PC-9 (cell line): Measurements from ENCODE around the gene COLQ. TPM values are rescaled to one million over a fixed set of nuclear protein-coding genes. Genes with fewer than 3 reads are reported as not detected.

Source experiments
- BruUV-seq: library from RNA; stranded (reverse); fragments of 400-500 nt; replicated peaks from 2 replicates; lab custom pipeline; 2021; lab: Mats Ljungman, UMichigan
- CTCF ChIA-PET: fragments of 300-600 bp; sonication (Branson Sonifier 250); formaldehyde crosslinking; loops from one replicate; lab custom pipeline; 2022; ENCODE audit warnings: antibody characterized with exemption; lab: Charles Lee
- POLR2A ChIA-PET: fragments of 300-600 bp; sonication (Branson Sonifier 250); formaldehyde crosslinking; loops from one replicate; lab custom pipeline; 2022; ENCODE audit warnings: antibody characterized with exemption; ENCODE audit not compliant: unreplicated experiment; lab: Charles Lee
- DNase-seq, 2 experiments: peaks; one replicate each; pipeline versions ENCODE4 v3.0.0 to v3.0.0-alpha.2; 2015 to 2022; ENCODE audit warnings: mixed read lengths in 1 of 2
- H2AFZ ChIP-seq: fragments of 200-600 bp; sonication (generic); 2 replicates; pipeline ENCODE4 v1.8.1; 2017; ENCODE audit warnings: antibody characterized with exemption
- H3F3A ChIP-seq: fragments of 200-600 bp; sonication (generic); 2 replicates; pipeline ENCODE4 v1.8.1; 2017; ENCODE audit warnings: antibody characterized with exemption, mild to moderate bottlenecking, low read depth; ENCODE audit not compliant: insufficient read depth
- H3K27ac ChIP-seq: fragments of 200-600 bp; sonication (generic); 2 replicates; pipeline ENCODE4 v1.6.1; 2016; ENCODE audit warnings: mixed run types
- H3K27me3 ChIP-seq: fragments of 200-600 bp; sonication (generic); 2 replicates; pipeline ENCODE4 v1.6.1; 2016; ENCODE audit warnings: low read depth, mixed run types; ENCODE audit not compliant: insufficient read depth
- H3K36me3 ChIP-seq: fragments of 200-600 bp; sonication (generic); 2 replicates; pipeline ENCODE4 v1.6.1; 2016; ENCODE audit warnings: low read depth, mixed run types
- H3K4me1 ChIP-seq: fragments of 200-600 bp; sonication (generic); replicated peaks from 2 replicates; pipeline ENCODE4 v1.6.1; 2016; ENCODE audit warnings: mixed run types; ENCODE audit not compliant: insufficient read depth
- H3K4me2 ChIP-seq: fragments of 200-600 bp; sonication (generic); 2 replicates; pipeline ENCODE4 v1.6.1; 2017; ENCODE audit warnings: mixed run types
- H3K4me3 ChIP-seq: fragments of 200-600 bp; sonication (generic); 2 replicates; pipeline ENCODE4 v1.6.1; 2016; ENCODE audit warnings: mixed run types
- H3K79me2 ChIP-seq: fragments of 200-600 bp; sonication (generic); 2 replicates; pipeline ENCODE4 v1.6.1; 2017; ENCODE audit warnings: low read depth, mixed run types
- H3K9me2 ChIP-seq: fragments of 200-600 bp; sonication (generic); 2 replicates; pipeline ENCODE4 v1.8.1; 2017; ENCODE audit warnings: mild to moderate bottlenecking; ENCODE audit not compliant: insufficient read depth
- H3K9me3 ChIP-seq: fragments of 200-600 bp; sonication (generic); 2 replicates; pipeline ENCODE4 v1.8.1; 2016; ENCODE audit warnings: low read depth; ENCODE audit not compliant: insufficient read depth
- H4K20me1 ChIP-seq: fragments of 200-600 bp; sonication (generic); 2 replicates; pipeline ENCODE4 v1.8.1; 2017; ENCODE audit not compliant: insufficient read depth
- CTCF ChIP-seq: fragments of 200-600 bp; sonication (generic); conservative IDR thresholded peaks from 2 replicates; pipeline ENCODE4 v1.6.1; 2017; ENCODE audit warnings: mixed run types, antibody characterized with exemption, mild to moderate bottlenecking, moderate library complexity
- EZH2 ChIP-seq: fragments of 200-600 bp; sonication (generic); IDR thresholded peaks from 2 replicates; pipeline ENCODE4 v1.8.0; 2017; ENCODE audit warnings: antibody characterized with exemption, low read depth
- intact Hi-C: fragments of 100-400 bp; cut with micrococcal nuclease; formaldehyde crosslinking; loops from one replicate; pipeline ENCODE4 v1.10.0; 2022; ENCODE audit not compliant: unreplicated experiment
- total RNA-seq: library from RNA; stranded (reverse); gene quantifications from 2 replicates; pipeline ENCODE4 v1.2.3, GENCODE V29; 2021

COLQ gene
- total RNA-seq, 1 experiment from 2014 or later = 0.79 TPM

DNA sequence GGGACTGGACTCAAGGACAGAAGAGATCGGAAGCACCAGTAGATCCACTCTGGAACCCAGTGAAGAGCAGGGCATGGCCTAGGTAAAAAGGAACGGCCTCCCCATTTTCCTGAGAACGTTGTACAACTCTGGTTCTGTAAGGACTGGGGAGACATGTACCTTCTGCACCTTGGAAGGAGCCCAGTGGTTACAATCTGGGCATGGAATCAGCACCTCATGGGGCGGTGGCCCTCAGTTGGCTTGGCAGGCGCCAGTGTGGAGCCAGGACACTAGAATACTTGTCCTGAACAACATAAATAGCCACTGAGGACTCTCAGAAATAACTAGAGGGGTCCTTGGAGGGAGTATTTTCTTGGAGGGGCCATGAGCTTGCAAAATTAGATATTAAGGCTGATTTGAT lies 68.5 kb downstream of the COLQ start:
- intact Hi-C loops = no loop called here
- Histone ChIP-seq H3K4me3 (no peak overlapping the region), H3K27me3 (no peaks in the 10 kb centered on the region), H3K36me3 (no peaks in the 10 kb centered on the region), H2AFZ (no peak overlapping the region), H4K20me1 (no peaks in the 10 kb centered on the region), H3K27ac (no peak overlapping the region), H3K9me2 (no peaks in the 10 kb centered on the region), H3F3A (no peaks in the 10 kb centered on the region), H3K79me2 (no peaks in the 10 kb centered on the region), H3K4me1 (no peaks in the 10 kb centered on the region), H3K4me2 (no peak overlapping the region), H3K9me3 (no peaks in the 10 kb centered on the region)
- ChIA-PET POLR2A (no interaction called here), CTCF (no interaction called here)
- DNase-seq = no peak
- BruUV-seq = no TSS peak
- TF ChIP-seq CTCF = no peak
- TF ChIP-seq EZH2 = no peak

DNA sequence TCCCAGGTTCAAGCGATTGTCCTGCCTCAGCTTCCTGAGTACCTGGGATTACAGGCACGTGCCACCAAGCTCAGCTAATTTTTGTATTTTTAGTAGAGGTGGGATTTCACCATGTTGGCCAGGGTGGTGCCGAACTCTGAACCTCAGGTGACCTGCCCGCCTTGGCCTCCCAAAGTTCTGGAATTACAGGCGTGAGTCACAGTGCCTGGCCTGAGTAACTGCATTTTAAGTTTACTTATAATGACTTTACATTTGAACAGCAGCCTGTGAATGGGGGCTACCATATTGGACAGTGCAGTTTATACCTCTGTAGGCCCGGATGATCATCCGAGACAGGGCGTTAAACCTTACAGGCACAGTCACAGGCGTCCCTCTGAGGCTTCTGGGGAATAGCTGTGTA lies 69.3 kb downstream of the COLQ start:
- intact Hi-C loops = no loop called here
- Histone ChIP-seq H4K20me1 (no peaks in the 10 kb centered on the region), H3K79me2 (no peaks in the 10 kb centered on the region), H3K27ac (no peak overlapping the region), H3F3A (no peaks in the 10 kb centered on the region), H3K4me3 (no peak overlapping the region), H3K36me3 (no peaks in the 10 kb centered on the region), H3K9me3 (no peaks in the 10 kb centered on the region), H3K4me1 (no peaks in the 10 kb centered on the region), H3K4me2 (no peak overlapping the region), H2AFZ (no peak overlapping the region), H3K27me3 (no peaks in the 10 kb centered on the region), H3K9me2 (no peaks in the 10 kb centered on the region)
- TF ChIP-seq CTCF = no peak
- no peak for TF ChIP-seq EZH2
- CTCF ChIA-PET = no interaction called here
- DNase-seq = no peak
- no TSS peak for BruUV-seq
- POLR2A ChIA-PET = no interaction called here

- H3F3A ChIP-seq = no peaks in the 10 kb centered on the region
- no peak overlapping the region for H2AFZ ChIP-seq
- H3K4me1 ChIP-seq = no peaks in the 10 kb centered on the region
- no peaks in the 10 kb centered on the region for H3K36me3 ChIP-seq
- no peaks in the 10 kb centered on the region for H4K20me1 ChIP-seq
- no peaks in the 10 kb centered on the region for H3K79me2 ChIP-seq
- H3K4me2 ChIP-seq = no peak overlapping the region
- intact Hi-C loops = no loop called here
- no TSS peak for BruUV-seq
- POLR2A ChIA-PET = no interaction called here
- TF ChIP-seq EZH2 = no peak
- TF ChIP-seq CTCF = no peak
- H3K9me2 ChIP-seq = no peaks in the 10 kb centered on the region
- no peaks in the 10 kb centered on the region for H3K27me3 ChIP-seq
- no peak for DNase-seq
- CTCF ChIA-PET = no interaction called here
- H3K9me3 ChIP-seq = no peaks in the 10 kb centered on the region
- H3K4me3 ChIP-seq = no peak overlapping the region
- H3K27ac ChIP-seq = no peak overlapping the region
These were observed 70.0 kb downstream of the COLQ start for GRCh38 chr3:15451216-15452113.
